Head of caudate nucleus (tissue), 42 donors: ENCODE results near the gene PCGF1.

ENCODE experiments used
- DNase-seq, 42 donors: peaks; one replicate each; pipeline versions ENCODE4 v3.0.0 to v3.0.0-alpha.2; 2020 to 2021; ENCODE audit warnings: mixed read lengths in 7 of 42
- intact Hi-C: fragments of 100-400 bp; cut with DNase I; formaldehyde crosslinking; loops from one replicate; pipeline ENCODE4 v1.15.0; 2022

Gene PCGF1

DNA sequence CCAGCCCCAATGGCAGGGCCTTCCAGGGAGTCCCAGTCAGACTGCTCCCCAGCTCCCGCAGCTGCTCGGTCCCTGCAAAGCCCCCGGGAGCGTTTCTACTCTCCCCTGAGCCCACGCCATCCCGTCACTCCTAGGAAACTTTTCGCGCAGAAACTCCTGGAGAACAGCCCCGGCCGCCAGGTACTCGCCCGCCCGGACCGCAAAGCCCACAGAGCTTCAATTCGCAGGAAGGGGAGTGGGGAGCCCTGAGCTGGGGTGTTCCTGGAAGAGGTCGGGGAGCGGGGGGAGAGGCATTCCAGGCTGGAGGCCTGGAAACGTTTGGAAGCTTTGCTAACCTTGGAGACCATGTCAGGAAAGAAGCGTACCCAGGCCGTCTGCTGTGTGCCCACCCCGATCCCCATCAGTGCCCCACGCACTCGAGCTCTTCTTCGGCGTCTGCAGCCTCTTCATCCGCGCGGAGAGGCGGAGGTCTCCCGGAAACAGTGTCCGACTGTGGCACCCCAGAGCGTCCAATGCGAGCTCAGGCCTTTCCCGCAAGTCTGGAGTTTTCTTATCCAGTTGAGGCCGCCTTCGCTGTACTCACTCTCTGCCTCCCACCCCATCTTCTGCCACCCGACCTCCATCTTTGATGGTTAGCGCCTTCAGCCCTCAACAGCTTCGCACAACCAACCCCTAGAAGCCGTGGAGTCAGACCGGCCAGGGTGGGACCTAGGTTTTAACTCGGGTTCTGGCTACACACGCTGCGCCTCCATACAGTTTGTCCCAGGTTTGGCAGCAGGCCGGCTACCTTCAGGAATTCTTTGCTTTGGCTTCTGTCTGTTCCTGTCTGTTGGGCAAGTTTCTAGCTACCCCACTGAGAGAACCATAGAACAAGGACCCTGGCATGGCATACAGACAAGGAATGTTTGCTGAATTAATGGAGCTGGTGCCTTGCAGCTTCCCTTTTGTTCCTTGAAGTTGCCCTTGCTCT lies 3.7 kb downstream of the PCGF1 start:
- DNase-seq = no peak
- intact Hi-C loops = no loop called here

DNA sequence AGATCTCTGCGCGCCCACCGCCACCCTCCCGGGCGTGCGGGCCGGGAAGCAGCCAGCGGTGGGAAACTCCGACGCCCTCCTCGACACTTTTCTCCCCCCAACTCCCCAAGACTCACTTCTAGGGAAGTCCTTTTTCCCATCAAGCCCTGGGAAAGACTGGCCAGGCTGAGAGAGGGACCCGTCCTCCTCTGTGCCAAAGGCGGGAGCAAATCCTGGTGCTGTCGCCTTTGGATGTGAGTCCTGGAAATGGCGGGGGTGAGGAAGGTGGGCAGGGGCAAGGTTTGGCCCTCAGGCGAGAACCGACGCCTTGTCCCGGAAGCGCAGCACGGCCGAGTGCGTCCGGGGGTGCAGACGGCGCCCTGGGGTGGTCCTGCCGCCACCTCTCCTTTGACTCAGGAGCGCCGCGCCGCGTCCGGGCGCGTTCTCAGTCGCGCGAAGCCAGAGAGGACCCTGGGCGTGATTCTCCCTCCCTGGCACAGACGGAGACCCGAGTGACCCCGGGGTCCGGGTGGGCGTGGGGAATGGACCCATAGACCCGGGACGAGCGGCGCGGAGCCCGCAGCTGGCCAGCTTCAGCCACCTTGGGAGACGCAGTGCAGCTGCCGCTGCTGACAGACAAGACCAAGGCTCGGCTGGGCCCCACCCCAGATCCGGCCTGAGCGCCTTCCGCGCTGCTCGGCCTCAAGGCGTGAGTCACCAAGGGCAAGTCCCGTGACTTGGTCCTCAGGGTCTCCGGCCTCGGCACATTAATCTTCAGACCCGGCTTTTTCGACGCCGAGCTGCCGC lies 4.6 kb downstream of the PCGF1 start:
- intact Hi-C loops = no loop called here
- DNase-seq = peak in 4 of 42 donors; percentile 14 to 53 (median 36)

DNA sequence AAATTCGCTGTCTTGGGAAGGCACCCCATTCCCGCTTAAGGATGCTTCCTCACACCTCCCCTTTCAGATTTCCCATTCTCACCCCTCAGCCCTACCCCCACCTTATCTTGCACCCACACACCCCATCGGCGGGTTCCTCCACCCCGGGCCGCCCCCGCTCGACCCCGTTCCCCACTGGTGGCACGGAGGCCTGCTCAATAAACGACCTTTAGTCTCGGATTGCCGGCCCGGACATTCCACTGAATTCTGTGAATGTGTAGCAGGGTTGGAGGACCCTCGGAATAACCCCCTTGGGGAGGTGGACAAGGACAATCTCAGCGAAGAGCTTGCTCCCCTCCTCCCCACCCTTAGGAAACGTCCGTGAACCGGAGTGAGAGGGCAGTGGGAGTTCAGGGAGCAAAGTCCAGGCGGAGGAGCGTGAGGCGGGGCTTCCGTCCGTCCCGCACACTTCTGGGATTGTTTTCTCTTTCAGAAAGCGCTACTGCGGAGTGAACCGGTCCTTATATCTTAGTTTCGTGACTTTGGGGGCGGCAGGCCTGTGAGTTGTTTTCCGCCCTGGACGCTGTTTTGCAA lies 5.3 kb downstream of the PCGF1 start:
- intact Hi-C loops = no loop called here
- DNase-seq = no peak

DNA sequence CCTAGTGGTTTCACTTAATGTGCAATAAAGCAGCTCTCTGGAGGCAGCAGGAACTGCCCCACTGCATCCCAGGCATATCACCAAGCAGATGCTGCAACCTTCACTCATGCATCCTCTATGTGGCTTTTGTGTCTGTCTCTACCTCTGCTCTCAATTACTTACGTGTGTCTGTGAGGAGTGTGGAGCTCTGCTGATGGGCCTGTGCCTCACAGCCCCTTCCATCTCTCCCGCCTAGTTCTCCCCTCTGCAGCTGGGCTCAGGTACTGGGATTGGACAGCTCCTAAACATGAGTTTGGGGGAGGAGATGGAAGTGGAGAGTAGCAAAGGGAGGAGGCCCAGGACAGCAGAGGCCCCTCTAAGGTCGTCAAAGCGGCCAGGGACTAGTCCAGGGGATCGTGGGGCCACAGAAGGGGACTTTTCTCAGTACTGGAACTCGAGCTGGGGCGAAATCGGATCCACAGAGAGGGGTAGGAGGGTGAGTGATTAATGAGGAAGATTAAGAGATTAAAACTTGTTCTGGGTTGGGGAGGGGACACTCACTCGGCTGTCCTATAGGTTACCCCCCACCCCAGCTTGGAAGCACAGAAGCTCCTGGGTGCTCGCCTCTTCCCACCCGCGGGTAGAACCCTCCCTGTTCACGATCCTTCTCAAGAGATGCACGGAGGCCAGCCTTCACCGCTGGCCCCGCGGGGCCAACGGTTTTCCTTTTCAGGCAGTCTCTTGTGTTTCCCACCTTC lies 6.0 kb downstream of the PCGF1 start:
- DNase-seq = no peak
- intact Hi-C loops = no loop called here

DNA sequence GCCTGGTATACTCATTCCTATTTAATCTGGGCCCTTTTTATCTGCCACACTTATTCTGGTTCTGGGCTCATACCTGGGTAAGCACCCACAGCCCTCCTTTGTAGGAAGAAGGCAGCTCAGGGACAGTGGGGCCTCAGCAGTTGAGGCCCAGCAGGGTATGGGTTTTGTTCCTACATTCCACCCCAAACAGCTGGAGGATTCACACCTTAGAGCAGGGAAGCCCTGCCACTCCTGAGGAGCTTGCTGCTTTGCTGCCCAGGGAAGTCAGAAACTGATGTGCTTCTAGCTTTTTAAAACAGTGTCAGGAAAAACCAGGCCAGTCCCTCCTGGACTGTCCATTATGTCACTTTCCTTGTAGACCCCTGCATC lies 6.9 kb downstream of the PCGF1 start:
- intact Hi-C loops = no loop called here
- no peak for DNase-seq

DNA sequence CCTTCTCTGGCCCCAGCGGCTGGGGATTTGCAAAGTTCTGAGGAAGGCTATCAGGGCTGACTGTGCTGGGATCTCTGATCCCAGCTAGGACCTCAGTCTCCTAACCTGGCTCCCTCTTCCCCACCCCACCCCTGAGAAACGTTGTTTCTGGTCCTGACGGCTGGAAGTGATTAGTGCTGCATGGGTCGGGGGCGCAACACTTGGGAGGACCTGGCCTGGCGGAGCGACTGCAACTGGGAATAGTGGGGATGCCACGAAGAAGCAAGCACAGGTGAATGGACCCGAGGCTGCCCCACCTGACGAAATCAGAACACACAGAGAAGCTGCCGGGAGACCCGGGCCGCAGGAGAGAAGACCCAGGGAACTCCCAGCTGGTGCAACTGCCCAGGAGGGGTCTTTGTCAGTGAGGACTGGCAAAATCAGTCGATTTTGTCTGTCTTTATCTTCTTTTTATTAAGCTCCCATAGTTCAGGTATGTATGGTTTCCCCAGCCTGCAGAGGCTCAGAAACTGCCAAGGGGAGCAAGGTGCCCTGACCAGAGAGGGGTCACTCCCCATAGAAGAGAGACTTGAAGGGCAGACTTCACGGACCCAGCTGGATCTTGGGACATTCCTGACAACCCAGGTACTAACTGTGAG lies 7.4 kb downstream of the PCGF1 start:
- intact Hi-C loops = no loop called here

DNA sequence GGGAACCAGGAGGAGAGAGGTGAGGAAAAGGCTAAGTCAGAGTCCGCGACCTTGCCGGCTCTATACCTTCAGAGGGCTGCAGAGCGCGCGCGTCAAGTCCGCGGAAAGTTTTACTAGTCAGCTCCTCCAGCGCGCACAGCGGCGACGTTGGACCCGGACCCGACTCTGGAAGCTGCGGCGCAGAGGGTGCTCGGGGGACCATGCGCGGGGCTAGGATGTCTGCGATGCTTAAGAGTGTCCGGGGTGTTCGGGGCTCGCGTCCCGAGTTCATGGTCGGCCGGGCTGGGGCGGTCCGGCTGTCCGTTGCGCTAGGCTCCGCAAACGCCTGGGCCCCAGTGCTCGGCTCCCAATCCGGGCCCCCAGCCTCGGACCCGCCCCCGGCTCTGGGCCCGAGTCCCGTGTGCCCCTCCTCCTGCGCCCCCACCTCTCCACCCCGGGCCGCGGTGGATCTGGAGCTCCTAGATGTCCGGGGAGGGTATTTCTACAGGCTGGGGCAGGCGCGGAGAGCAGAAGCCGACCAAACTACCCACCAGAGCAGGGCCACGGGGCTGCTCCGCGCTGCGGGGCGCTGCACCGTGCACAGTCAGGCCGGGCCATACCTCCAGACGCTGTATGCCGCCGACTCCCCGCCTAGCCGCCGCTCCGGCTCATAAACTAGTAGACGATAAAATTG lies 8.1 kb downstream of the PCGF1 start, which contains the start of gene LBX2:
TSS of gene LBX2 (minus strand) at position 337 of the 673 bp plus-strand sequence. CDS start at position 271, 66 bp downstream.
- intact Hi-C loops = no loop called here
- DNase-seq = no peak

More for the DNA sequence above, 7.4 kb downstream of the PCGF1 start:
- no peak for DNase-seq

DNA sequence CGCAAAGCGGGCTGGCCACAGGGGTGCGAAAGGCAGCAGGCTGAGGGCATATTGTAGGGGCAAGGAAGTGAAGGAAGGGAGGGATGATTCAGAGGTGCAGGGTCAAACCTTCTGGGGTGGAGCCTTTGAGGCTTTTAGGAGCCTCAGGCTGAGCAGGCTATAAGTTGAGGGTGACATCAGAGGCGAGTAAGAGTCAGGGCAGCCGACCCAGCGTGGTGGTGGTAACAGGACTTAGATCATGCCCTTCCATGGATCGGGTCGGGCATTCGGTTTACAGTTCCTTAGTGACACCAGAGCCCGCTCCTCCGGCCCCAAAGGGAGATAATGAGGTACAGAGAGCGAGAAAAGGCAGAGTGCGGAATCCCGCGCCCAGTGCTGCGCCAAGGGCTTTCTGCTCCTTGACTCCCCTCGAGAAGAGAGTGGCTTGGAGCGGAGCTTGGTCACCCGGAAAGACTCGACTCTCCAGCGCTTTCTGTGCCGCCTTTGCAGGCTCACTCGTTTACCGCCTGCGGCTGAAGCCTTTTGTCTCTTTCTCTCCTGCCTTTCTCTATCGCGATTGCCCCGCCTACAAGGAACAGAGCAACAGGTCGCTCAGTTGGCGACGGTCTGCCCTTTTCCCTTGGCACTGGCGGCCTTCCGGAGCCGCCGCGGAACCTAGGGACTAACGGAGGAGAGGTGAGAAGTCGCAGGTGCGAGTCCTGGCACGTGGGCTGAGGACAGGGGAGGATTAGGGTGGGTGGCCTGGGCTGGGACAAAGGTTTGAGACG lies 8.8 kb downstream of the PCGF1 start:
- intact Hi-C loops = no loop called here
- no peak for DNase-seq

DNA sequence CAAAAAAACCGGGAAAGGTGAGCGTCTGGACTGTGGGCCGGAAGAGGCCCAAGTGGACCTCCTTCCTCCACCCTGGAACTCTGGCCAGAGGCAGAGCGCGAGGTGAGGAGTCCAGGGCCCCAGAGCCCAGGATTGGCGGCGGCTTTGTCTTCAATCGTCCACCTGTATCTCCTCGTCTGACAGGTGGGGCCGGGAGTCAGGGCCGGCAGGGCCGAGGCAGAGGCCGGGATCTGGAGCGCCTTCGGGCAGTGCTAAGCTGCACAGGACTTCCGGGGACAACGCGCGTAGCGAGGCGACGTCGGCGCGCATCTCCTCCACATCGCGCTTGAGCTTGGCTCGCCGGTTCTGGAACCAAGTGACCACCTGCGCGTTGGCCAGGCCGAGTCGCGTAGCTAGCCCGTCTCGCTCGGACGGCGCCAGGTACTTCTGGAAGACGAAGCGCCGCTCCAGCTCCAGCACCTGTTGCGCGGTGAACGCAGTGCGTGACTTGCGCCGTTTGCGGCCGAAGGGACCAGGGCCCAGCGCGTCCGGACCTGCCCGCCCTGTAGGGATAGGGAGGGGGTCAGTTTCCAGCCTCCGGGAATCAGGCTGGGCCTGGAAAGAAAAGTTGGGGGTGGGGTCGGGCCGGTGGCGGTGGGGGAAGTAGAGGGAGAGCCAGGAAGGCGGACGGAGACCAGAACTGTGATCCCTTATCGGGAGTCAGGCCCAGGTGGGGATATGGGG lies 9.6 kb downstream of the PCGF1 start:
- intact Hi-C loops = no loop called here
- DNase-seq = no peak

DNA sequence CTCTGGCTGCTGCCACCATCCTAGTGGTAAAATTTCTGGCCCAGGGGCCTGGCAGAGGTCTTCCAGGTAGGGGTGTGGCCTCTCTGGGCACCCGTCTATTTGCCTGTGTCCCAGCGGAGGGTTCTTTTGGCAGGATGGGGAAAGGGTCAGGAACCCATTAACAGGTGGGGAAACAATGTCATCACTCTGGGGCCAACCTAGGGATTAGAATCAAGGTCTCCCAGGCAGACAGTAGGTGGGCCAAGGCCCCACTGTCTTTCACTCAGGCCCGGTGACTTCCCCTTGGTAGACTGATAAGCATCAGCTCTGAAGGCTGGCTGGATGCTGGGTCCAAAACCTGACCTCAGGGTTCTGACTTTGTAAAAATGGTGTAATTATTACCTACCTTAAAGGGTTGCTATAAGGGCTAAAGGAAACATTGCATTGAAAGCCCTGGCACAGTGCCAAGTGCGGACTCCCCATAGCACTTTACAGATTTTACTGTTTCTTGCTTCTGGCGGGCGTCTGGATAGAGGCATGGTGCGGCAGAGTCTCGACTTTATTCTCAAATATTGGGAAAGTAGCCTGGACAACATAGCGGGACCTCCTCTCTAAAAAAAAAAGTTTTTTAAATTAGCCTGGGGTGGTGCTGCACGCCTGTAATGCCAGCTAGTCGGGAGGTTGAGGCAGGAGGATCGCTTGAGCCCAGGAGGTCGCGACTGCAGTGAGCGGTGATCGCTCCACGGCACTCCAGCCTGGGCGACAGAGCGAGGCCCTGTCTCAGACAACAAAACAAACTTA lies 10.3 kb downstream of the PCGF1 start:
- DNase-seq = no peak
- intact Hi-C loops = no loop called here

DNA sequence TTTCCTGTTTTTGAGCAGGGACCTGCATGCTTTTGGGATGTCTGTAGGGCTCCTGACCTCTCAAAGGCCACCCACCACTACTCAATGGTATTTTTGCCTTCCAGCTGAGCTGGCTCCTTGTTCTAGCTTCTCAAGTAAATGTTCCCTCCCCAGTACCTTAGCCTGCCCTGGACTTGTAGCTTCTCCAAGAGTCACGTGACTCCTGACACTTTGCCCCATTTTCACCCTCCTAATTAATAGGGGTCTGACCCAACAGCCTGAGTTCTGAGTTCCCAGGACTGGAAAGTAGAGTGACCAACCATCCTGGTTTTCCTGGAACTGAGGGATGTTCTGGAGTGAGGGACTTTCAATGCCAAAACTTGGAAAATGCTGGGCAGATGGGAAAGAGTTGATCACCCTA lies 12.1 kb downstream of the PCGF1 start:
- no peak for DNase-seq
- intact Hi-C loops = no loop called here

DNA sequence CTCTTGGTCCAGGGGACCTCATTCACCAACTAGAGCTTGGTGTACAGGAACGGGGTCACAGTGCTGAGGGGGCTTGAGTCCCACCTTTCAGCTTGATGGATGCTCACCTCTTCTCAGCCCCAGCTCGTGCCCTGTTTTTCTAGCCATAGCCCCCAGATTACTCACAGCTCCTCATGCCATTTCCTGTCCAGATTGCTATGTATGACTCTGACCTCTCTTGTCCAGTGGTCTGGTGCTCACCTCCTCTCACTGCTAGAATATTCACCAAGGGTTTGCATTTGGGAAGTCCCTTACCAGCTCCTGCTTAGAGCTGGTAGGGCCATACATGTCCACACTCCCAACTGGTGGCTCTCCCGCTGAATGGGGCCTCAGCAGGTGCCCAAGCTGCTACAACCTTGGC lies 13.9 kb downstream of the PCGF1 start:
- intact Hi-C loops = no loop called here
- no peak for DNase-seq

DNA sequence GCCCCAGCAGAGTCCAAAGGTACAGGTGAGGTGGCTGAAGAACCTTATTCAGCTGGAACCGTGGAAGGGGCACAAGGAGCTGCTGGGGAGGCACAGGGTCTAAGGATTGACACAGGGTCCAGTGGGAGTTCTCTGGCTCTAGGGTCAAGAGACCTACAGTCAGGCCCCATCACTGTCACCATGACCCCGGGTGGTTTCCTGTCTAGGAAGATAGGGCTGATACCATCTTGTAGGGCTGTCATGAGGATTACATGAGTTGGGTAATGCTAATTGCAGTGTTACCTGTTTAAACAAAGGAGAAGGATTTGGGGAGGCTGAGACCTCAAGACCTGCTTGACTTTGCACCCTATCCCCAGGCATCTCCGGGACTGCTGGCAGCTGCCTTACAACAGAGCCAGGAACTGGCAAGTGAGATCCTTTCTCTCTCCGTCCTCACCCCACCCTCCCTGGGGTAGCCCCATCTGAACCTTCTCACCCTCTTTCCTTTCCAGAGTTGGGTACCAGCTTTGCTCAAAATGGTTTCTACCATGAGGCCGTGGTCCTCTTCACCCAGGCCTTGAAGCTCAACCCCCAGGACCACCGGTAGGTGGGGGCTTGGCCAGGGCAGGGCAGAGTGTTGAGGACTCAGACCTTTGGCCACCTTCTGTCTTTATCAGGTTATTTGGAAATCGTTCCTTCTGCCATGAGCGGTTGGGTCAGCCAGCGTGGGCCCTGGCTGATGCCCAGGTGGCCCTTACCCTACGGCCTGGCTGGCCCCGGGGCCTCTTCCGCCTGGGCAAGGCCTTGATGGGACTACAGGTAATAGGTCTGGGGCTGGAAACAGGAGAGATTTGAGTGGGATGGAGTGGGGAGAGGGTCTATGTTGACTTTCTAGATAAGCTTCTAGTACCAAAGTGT lies 15.6 kb downstream of the PCGF1 start:
- no peak for DNase-seq
- intact Hi-C loops = no loop called here

DNA sequence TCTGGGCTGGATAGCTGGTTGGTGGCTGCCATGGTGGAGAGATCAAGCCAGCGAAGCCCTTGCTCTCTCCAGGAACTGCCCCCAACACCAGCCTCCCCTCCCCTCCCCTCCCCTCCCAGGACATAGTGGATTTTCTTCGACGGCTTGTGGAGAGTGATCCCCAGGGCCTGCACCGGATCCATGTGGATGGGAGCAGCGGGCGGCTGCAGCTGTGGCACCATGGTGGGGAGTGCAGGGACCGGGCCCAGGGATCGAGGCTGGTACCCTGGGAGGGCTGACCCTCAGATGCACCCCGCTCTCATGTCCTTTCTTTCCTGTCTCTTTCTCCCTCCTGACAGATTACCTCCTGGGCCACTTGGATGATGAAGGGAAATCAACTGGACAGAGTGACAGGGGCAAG lies 17.6 kb downstream of the PCGF1 start:
- DNase-seq = no peak
- intact Hi-C loops = no loop called here
